NCI-H345 (cell line): ENCODE data around the gene UBAC2.
"Not testable (repeated sequence)": the region's sequence is repeated elsewhere in the genome, so short reads cannot be mapped to it uniquely, and the experiment has no call there.

Experiments used
- DNase-seq: peaks from one replicate; lab custom pipeline; 2025; lab: John Stamatoyannopoulos, UW

Gene UBAC2

DNA sequence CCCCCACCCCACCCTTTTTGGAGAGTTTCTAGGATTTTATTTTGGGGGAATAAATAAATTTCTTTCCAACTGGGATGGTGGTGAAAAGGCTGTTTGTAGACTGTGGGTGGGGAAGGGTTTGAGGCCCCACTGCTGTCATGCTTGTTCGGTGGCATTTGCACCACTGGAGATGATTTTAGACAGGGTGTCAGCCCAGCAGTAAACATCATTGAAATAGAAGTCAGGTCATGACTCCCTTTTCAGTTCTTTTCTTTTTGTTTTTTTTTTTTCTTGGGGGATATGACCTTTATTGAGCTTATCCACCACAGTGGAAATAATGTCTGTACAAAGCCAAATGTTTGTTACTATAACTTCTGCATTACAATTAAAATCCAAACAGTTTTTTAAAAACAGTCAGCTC is 14.1 kb downstream of the UBAC2 start:
- no peak for DNase-seq

DNA sequence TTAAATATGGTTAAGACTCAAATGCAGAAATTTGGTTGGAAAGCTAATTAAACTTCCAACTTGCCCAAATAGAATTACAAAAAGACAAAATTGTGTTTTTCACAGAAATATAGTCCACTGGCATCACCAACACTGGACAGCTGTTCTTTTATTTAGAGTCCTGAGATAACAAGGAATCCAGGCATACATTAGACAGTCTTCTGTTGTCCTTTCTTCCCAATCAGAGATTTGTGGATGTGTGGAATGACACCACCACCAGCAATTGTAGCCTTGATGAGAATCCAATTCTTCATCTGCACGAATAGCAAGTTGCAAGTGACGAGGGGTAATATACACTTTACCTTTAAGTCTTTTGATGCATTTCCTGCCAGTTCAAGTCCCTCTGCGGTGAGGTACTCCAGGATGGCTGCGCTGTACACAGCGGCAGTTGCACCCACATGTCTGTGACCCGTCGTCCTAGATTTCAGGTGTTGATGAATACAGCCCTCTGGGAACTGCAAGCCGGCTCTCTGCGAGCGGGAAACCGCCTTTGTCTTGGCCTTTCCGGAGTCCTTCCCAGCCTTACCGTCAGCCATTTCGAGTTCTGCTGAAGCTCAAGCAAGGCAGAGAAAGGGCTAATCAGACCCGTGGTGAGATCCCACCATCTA is 14.7 kb downstream of the UBAC2 start:
- DNase-seq: no peak

DNA sequence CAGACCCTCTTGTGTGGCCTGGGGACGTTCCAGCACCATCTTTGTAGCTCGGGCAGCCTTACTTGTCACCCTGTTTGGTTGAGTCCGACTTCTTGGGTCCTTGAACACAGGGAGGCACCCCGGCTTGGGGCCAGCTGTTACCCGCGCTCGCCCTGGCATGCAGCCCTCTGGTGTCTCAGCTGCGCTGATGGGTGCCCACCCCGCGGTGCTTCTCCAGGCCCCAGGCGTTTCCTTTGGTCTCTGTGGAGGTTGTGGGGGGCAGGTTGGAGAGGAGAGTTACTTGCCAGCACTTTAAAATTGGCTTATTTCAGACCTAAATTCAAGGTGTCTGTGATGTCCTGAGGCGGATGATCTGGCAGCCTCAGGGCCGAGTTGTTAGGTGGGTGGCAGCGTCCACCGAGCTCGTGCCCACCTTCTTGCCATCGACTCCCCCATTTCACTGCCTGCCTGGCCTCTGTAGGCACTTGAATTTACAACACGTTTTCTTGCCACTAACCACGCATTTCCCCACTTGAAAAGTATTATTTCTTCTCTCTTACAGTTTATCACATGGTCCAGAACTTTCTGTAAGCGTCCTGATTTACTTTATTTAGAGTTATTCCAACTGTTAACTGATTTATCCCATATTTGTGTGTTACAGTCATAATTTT is 16.9 kb downstream of the UBAC2 start:
- no peak for DNase-seq

DNA sequence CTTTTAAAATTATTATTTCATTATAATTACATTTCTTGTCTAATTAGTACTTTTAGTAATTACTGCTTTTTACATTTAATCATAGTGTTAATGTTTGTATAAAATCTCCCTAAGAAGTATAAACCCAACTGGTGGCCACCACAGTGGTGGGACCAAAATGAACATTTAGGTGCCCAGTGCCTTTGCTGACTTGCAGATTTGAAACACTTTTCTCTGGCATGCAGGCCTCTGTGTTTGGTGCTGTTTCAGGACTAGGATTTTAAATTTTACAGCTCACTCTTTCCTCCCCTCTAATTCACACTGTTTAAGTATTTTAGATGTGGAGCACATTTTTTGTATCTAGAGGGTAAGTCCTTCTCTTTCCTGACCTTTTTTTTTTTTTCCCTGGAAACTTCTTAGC is 17.5 kb downstream of the UBAC2 start:
- DNase-seq: no peak

DNA sequence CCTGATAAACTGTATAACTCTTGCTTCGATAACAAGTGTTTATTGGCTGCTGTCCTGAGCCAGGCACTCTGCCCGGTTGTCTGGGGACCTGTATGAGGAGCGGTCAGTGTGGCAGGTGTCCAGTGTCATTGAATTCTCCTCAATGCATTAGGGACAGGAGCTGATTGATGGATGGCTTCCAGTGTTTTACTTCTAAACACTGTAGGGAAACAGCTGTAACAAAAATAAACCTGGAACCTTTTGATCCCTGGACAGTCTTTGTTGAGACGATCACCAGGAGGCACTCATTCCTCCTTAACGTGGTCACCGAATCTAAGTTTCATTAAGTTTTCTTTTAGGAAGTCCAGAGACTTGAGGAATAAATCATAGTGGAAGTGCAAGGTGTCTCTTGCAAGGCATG is 17.9 kb downstream of the UBAC2 start:
- no peak for DNase-seq

DNA sequence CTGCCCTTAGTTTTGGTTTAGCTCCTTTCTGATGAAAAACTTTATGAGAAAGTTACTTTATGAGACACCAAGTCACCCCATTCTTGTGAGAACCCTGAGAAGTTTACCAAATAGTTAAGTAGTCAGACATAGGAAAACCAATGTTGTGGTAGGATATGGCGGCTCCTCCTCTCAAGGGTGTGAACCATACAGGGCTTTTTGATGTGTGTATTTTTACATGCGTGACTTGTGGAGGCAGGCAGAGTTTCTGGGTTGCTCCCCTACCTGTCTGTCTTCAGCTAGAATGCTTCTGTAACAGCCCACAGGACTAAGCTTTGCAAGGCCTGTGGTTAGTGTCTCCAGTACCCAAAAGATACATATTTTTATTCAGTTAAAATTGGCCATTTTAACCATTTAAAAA is 18.3 kb downstream of the UBAC2 start:
- DNase-seq: no peak

DNA sequence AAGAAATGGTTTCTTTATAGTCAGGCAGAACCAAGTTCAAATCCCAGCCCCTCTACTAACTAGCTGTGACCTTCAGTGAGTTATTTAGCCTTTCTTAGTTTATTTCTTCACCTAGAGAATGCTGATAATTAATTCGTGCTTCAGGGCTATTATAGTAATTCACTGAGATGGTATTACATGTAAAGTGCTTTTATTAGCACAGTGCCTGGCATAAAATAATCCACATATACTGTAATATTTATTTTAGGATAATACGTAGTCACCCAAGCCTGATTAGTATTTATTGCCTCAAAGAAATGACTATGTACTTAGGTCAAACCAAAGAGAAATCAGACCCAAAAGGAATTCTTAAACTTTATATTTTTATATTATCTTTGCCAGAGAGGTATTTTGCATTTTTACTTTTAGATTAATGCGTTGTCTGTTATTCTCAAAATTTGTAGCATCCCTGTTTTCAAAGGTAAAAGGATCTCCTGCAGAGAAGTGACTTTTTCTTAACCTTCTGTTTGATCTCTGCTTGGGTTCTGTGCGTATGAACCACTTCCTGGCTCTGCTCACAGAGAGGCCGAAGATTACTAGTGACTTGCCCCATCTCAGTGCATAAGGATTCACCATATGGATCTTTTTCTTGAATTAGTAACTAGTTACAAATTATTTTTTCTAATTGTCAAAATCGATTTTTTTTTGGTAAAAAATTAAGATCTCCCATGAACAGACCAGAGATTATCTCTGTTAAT is 19.7 kb downstream of the UBAC2 start:
- no peak for DNase-seq

DNA sequence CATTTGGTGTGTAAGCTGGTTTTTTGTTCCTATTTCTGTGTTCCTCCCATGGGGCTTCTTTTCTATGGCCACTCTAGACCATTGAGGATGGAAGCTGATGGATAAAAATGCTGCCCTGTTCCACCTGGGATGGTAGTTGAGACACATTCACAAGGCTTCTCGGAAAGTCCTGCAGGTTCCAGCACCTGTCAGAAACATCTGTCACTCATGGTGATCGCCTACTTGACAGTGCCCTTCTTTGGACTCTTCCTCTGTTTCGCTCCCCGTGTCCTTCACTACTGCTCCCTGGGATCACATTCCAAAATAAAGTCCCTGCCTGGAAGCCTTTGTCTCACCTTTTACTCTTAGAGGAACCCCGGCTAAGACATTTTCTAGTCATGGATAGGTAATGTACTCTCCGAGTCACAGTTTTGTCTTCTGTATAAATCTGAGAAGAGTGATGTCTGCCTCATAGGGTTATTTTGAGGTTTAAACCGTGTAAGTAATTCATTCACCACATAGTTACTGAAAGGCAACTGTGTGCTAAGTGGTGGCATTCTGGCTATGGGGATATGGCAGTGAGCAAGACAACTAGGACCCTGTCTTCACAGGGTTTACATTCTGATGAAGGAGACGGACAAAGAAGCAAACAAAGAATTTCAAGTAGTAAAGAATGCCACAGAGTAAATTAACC is 21.0 kb downstream of the UBAC2 start:
- DNase-seq: no peak

DNA sequence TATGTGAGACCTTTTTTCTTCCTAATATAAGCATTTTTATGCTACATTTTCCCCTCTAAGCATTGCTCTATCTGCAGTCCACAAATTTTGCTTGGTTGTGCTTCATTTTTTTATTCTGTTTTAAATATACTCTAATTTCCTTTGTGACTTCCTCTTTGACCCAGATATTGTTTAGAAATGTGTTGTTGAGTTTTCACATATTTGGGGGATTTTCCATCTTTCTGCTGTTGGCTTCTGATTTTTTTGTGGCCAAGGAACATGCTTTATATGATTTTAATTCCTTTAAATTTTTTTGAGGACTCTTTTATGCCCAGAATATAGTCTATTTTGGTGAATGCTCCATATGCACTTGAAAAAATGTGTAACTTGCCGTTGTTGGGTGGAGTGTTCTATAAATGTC is 22.9 kb downstream of the UBAC2 start:
- DNase-seq: no peak

DNA sequence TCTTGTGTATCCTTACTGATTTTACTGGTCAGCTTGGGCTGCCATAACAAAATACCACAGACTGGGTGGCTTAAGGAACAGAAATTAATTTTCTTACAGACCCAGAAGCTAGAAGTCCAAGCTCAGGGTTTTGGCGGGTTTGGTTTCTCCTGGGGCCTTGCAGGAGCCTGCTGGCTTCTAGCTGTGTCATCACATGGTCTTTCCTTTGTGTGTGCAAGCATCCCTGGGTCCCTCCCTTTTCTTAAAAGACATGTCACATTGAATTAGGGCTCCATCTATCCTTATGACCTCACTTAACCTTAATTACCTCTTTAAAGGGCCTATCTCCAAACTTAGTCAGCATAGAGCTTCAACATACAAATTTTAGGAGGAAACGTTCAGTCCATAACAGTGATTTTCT is 23.4 kb downstream of the UBAC2 start:
- DNase-seq: no peak

DNA sequence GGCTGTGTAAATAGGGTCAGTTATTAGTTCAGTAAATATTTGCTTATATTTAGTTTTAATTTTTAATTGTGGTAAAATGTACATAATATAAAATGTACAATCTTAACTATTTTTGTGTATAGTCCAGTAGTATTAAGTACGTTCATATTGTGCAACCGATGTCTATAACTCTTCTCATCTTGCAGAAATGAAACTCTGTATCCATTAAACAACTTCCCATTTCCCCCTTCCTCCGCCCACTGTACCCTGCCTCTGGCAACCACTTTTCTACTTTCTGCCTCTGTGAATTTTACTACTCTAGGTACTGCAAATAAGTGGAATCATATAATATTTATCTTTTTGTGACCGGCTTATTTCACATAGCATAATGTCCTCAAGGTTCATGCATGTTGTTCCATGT is 24.4 kb downstream of the UBAC2 start:
- DNase-seq: no peak

DNA sequence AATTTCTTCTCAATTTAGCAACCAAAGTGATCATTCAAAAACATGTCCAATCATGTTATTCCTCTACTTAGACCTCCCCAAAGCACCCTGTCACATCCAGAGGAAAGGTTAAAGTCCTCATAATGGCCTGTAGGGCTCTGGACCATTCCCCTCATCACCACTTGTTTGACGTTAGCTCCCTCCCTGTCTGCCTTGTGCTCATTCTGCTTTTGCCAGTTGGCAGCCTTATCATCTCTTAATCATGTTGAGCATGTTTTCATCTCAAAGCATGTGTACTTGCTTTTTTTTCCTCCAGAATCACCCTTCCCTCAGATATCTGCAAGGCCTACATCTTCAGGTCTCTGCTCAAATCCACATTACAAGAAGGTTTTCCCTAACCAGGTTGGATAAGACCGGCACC is 25.9 kb downstream of the UBAC2 start:
- no peak for DNase-seq

DNA sequence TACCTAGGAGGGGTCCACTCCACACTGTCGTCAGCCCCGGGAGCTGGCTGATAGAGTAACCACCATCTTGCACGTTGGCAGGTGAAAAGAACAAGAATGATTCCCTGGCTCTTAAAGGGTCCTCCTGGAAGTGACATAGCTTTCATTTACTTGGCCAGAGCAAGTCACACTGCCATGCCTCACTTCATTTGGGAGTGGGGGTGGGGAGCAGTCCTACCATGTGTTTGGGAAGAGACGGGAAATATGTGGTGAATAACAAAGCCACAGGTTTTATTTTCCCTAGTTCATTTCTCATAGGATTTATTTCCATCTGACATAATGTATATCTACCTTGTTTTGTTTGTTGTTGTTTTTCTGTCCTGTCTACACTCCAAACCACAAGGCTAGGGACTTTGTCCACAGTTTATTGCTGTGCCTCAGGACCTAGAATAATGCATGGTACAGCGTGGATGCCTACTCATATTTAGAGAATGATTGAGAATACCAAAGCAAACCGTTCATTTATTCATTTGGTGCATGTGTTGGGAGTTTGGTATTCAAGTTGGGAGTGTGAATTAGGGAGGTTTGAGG is 26.8 kb downstream of the UBAC2 start:
- no peak for DNase-seq

DNA sequence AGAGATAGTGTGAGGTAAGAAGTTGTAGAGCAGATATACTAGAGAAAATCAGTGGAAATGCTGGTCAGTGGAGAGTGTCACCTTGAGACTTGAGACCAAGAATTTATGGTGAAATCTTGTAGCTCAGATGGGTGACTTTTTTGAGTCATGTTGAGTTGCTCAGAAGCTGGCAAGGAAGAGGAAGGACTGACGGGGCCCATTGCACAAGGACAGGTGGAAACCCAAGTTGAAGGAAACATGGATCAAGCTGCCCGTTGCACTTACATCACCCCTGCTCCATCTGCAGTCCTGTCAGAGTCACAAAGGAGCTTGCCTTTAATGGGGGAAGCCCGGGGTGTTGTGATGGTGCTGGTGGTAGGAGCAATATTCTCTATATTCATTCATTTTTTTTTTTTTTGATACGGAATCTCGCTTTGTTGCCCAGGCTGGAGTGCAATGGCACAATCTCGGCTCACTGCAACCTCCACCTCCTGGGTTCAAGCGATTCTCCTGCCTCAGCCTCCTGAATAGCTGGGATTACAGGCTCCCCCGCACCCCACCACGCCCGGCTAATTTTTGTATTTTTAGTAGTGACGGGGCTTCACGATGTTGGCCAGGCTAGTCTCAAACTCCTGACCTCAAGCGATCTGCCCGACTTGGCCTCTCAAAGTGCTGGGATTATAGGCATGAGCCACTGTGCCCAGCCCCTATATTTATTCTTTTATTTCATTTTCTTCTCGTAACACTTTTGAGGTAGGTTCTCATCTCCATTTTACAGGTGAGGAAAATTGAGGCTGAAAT is 27.4 kb downstream of the UBAC2 start:
- no peak for DNase-seq

DNA sequence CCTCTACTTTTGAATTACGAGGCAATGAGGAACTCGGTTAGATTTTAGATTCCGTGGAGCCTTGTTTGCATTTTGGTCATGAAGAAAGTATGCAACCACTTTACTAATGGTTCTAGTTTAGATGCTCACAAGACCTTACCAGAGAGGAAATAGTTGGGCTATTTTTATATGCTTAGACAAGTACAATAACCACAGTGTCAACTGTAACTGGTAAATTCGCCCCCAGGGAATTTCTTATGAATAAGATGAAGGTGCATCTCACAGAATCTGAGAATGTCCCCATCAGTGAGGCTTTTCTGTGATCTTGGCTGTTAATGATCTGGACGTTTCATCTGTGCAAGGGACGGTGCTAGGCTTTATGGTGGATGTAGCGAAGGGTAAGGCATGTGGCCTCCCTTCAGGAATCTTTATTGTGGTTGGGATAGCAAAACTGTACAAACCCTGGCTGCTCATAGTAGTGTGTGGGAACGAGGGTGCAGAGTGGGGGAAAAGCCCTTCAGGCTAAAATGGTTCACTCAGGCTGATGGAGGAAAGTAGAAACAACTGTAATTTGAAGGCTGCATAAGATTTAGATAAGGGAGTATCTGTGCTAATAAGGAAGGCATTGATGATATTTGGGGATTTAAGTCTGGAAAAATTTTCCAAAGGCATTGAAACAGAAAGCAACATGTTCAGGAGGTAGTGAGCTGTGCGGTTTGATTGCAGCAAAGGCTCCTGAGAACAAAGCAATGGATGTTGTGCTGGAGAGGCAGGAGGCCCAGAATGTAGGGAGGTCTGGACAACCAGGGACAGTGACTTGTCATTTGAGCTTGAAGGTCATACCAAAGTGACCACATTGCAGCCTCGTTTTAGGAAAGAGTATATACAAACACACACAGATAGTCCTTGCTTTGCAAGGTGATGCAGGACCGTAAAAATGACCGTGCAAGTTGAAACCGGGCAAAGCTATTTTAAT is 28.4 kb downstream of the UBAC2 start:
- no peak for DNase-seq

DNA sequence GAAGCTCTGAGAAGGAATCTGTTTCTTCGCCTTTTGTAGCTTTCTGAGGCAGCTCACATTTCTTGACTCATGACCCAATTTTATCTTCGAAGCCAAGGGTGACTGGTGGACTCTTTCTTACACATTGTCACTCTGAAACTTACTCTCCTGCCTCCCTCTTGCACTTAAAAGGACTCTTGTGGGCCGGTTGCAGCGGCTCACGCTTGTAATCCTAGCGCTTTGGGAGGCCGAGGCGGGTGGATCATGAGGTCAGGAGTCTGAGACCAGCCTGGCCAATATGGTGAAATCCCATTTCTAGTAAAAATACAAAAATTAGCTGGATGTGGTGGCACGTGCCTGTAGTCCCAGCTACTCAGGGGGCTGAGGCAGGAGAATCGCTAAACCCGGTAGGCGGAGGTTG is 29.9 kb downstream of the UBAC2 start:
- not testable (repeated sequence) for DNase-seq

DNA sequence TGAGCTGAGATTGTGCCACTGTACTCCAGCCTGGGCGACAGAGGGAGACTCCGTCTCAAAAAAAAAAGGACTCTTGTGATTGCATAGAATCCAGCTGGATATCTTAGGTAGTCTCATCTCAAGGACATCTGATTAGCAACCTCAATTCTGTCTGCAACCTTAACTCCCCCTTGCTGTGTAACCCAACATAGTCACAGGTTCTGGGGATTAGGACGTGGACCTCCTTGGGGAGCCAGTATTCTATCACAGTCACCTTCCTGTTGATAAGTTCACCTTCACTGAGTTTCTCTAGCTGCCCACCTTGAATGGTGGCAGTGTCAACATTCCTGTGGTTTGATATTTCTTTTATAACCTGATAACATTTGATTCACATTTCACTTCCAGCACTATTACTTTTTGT is 30.3 kb downstream of the UBAC2 start:
- no peak for DNase-seq

DNA sequence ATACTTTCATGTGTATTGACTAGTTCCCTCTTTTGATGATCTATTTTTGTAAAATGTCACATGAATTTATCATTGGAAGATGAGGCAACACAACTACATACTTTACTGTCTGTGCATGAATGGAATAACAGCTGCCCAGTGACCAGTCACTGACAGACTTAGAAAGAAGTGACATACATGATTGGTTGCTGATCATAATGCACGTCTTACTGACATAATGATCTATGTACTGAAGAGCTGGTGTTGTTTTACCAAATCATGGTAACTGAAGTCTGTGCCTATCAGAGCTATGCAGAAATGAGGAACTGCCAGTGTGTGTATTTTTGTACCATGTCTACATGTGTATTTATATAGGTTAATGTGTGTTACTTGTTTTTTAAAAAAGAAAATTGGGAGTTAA is 31.1 kb downstream of the UBAC2 start:
- DNase-seq: no peak

DNA sequence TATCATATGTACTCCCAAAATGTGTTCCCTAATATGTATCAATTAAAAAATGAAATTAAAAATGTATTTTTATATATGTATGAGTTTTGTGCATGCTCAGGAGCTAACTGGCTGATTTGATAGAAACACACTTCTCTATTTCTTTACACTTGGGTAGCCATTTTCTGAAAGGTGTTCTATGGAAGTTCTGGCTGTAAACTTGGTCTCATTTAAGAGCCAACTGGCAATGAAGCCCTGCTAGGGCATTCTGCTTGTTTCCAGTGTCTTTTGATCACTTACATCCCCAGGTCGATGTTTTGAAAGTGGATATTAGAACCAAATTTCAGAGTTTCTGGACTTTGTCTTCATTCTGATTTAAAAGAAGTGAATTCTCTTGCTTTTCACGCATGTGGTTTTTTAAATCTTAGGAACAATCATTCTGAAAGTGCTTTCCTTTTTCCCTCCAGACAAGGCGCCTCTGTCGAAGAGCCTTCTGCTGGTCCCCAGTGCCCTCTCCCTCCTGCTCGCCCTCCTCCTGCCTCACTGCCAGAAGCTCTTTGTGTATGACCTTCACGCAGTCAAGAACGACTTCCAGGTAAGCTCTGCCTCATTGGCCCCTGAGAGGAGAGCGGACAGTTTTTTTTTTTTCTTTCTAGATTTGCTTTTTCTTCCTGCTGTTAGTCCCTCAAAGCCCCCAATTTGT is 37.5 kb downstream of the UBAC2 start:
- DNase-seq: no peak

DNA sequence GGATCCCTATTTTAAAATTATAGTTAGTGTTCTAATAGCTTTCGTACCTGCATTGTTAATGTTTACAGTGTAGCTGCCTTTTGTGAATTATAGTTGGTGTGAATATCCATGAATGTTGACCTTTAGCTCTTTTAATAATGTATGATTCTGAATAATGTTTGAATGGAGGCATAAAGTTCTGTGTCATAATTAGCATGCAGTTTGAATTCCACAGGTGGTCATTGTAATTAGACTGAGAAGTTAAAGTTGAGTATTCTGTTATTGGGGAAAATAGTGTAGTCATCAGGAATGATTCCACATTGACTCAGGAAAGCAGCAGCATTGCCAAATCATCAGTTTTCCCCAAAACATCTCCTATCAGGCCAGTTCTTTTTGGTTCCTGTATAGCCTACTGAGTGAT is 45.4 kb downstream of the UBAC2 start:
- no peak for DNase-seq
